HG03342 (cell line): ENCODE results near the gene HMG20A.

ENCODE experiments used
- ATAC-seq: cut with Tn5 transposase; IDR thresholded peaks from one replicate; pipeline ENCODE4 v1.9.1; 2021; ENCODE audit warnings: mild to moderate bottlenecking, moderate library complexity; ENCODE audit not compliant: unreplicated experiment

The HMG20A gene

DNA sequence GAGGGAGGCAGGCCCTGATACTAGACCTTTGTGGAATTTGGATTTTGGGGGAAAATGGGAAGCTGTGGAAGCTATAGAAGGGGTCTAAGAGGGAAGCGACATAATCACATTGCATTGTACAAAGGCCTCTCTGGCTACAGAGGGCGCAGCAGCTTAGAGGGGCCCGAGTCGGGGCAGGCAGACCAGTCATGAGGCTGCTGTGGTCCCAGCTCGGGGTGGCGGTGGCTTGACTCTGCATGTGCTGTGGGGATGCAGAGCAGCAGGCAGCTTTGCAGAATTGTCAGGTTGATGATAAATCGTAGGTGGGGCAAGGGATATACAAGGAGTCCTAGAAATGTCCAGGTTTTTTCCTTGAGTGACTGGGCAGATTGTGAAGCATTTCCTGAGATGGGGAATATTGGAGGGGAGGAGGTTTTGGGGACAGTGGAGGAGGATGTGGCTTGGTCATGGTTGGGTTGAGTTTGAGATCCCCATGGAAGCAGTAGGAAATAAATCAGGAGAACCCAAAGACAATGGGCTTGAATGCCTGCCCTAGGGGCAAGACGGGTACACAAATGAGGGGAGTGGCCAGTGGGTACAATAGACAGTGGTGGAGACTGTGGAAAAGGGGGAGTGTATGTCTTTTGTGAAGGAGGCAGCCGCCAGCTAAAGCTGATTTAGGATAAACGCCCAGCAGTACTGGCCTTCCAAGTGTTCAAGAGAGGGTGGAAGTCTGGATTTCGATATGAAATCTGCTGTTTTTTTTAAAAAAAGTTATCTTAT, 94.1 kb downstream of the HMG20A start:
- no peak for ATAC-seq

DNA sequence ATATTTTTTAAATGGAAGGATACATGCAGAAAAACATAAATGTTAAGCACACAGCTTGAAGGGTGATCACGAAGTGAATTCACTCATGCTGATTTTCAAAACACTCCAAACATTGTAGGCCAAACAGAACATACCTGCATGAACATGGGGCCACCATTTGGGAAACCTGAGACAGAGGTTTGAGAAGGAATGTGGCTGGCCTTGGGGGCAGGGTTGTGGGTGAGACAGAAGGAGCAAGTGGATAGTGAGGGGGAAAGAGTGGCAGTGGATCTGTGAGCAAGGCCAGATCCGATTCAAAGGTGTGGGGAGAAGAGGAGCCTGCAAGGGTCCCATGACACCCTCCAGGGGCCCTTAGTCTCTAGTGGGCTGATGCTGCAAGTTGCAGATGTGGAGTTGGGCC, 94.9 kb downstream of the HMG20A start:
- no peak for ATAC-seq

DNA sequence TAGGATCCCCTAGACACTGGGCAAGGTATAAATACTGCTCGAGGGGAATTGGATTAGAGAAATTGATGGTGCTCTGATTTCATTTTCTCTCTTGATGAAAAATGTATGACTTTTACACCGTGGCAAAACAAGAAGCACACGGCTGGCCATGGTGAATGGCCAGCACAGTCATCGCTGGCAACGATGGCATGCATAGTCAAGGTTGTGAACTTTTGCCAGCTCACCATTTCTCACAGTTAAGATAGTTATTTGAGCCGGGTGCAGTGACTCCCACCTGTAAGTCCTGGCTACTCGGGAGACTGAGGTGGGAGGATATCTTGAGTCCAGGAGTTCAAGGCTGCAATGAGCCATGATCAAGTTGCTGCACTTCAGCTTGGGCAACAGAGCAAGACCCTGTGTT, 95.4 kb downstream of the HMG20A start:
- ATAC-seq, result no peak

DNA sequence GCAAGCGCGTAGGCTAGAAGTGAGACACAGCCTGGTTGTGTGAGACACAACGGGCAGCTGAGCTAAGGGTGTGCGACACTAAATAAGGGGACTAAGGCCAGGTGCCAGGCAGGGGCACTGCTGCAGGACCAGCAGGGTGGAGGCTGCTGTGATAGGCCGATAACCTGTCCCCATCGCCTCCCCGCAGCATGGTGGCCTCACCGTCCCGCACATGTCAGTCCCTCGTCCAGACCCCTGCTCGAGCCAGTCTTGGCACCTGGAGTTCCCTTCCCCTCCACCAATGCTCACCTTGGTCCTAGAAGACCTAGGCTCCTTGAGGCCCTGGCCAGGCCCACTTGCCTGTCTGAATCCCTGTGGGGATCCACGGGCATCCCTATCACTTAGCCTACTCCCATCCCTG, 96.1 kb downstream of the HMG20A start:
- no peak for ATAC-seq

DNA sequence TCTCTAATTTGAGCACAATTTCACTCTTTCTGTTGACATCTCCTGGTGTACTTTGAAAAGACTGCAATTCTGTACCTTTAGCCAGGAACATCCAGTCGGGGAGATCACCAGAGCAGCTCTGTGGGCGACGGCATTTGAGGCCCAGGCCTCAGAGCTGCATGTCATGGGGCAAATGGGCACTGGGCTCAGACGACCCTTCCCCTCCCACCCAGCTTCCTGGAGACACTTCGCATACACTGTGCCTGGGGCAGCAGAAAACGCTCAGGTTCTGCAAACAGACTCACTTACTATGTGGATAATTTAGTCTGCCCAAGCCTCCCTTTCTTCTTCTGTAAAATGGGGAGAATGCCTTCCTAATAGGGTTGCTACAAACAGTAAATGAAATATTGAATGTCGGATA, 96.9 kb downstream of the HMG20A start:
- no peak for ATAC-seq

DNA sequence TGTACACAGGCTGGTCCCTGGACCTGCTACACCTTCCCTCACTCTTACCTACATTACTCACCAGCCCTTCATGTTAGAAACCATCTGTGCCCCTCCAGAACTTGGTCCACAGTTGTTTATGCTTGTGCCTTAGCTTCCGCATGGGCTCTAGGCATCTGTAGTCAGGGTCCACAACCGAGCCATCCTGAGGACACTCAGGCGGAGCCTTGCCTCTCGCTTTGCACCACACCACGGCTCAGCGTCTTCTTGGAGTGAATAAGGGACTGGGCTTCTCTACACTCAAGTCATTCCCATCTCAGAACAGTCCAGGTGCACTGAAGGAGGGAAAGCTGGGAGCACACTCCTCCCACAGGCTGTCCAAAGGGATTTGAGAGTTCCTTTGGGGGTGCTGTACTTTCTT, 97.8 kb downstream of the HMG20A start:
- ATAC-seq, result no peak

DNA sequence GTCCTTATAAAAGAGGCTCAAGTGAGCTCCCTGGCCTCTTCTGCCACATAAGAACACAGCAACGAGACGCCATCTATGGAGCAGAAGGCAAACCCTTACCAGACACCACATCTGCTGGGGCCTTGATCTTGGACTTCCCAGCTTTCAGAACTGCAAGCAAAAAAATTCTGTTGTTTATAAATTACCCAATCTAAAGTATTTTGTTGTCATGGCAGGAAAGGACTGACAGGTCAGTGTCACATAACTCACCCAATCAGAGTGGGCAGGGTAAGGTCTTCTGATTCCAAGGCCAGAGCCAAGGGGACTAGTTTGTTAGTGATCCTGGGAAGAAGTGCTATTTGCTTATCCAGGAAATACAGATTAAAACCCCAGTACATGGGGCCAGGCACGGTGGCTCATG, 98.9 kb downstream of the HMG20A start:
- ATAC-seq, result no peak

DNA sequence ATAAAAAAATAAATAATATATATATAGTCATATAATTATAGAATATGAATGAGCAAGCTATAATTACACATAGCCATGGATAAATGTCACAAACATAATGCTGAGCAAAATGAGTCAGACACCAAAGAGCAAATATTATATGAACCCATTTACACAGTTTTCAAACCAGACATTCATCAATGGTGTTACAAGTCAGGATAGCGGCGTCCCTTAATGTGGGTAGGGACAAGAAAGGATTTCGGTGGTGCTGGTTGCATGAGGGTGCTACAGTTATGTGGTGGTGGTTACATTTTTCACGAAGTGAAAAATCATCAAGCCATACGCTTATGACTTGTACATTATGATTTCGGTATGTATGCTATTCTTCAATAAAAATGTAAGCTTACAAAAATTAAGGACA, 100.5 kb downstream of the HMG20A start:
- no peak for ATAC-seq

DNA sequence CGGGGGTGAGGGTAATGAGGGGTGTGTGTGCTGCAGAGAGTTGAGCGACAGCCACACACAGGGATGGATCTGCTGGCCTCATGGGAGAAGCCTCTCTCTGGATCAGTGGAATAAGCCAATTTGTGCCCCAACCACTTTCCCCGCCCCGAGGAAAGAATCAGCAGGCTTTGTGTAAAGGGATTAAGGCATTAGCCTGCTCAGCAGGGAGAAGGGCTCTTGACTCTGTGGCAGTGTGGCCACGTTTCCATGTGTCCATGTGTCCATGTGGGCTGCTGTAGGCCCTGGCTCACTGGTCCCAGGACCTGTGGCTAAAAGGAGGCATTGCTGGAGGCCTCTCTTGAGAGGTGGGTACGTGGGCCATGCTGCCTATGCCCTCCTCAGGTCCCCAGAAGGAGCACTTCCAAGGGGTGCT, 104.7 kb downstream of the HMG20A start:
- no peak for ATAC-seq

DNA sequence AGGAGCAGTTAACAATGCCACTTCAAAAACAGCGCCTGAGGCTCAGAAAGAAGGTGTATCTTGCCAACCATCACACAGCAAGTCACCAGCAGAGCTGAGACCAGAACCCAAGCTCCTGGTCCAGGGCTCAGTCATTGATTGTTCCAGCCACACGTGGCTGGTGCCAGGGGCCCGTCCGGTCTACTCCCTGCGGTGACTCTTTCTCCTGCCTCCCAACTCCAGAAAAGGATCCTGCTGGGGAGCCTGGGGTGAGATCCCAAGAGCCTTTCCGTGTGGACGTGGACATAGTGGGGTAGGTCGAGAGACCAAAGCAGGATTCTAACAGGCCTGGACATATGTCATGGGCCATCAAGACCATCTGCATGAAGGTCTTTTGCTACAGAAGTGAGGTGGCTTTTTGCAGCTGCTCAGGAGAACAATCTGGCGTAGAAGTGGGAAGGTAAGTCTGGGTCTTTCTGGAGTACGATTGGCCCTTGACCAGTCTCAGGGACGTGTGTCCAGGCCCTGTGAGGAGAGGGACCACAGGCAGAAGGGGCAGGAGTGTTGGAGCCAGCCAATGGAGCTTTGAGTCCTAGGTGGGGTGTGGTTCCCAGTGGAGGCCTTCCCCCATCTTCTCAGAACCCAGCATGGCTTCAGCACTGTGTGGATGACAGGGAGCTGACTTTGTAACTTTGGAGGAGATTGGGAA, 105.4 kb downstream of the HMG20A start:
- ATAC-seq, result no peak

DNA sequence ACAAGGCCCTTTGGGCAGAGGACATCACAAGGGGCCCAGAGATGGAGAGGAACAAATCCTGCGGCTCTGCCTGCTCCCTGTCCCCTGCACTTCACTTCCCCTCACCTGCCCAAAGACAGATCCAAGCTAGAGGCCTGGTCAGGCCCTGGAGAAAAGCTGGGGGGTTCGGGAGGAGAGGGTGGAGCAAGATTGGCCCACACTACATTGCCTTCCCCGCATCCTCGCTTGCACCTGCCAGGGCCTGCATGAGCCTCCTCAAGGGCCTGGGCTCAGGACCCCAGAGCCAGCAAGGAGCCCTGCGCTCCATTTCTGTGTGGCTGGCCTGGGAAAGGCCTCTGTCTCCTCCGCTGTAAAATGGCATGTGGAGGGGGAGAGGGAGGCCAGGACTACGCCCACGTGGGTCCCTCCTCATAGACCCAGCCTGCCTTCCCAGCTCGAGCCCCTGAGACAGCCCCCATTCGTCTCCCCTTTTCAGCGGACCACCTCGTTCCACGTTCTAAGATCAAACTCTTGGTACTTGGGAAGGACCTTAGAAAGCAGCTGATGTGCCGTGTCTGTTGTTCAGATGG, 106.0 kb downstream of the HMG20A start:
- no peak for ATAC-seq

DNA sequence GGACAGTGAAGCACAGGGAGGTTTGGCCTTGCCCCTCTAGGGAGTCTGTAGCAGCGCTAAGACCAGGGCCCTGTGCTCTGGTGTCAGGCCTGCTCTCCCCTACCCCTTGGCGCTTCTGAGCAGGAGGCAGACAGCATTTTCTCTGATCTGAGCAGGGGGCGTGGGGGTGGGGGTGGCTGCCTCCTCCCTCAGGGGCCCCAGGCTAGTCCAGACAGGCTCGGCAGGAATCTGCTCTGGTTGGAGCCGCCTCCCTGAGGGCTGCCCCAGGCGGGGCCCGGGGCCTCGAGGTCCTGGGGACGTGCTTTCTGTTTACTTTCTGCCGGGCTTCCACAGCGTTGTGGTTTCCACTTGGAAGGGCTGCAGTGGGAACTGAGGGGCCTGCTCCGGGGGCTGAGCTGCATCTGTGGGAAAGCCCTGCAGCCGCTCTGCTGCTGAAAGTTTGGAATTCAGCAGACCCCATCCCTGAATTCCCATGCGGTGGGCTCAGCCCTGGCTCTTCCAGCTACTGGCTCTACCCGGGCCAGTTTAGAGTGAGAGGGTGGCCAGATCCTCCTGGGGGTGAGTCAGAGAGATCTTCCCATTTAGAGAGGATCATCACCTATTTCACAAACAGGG, 106.6 kb downstream of the HMG20A start:
- no peak for ATAC-seq

DNA sequence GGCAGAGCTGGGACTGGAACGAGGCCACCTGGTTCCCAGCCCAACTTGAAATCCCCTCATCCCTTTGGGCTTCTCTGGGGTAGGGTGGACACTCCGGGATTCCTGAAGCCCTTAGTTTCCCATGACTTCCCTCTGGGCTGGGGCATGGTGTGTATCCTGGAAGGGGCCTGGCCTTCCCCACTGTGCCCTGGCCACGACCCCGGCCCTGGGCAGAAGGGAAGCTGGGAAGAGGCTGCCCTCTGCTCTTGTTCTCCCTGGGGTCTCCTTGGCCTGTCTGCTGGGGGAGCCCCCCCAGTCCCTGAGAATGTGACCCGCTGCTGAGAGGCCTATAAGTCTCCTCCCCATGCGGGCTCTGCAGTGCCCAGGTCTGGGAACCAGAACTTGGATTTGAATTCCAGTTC, 107.1 kb downstream of the HMG20A start:
- ATAC-seq, result no peak

DNA sequence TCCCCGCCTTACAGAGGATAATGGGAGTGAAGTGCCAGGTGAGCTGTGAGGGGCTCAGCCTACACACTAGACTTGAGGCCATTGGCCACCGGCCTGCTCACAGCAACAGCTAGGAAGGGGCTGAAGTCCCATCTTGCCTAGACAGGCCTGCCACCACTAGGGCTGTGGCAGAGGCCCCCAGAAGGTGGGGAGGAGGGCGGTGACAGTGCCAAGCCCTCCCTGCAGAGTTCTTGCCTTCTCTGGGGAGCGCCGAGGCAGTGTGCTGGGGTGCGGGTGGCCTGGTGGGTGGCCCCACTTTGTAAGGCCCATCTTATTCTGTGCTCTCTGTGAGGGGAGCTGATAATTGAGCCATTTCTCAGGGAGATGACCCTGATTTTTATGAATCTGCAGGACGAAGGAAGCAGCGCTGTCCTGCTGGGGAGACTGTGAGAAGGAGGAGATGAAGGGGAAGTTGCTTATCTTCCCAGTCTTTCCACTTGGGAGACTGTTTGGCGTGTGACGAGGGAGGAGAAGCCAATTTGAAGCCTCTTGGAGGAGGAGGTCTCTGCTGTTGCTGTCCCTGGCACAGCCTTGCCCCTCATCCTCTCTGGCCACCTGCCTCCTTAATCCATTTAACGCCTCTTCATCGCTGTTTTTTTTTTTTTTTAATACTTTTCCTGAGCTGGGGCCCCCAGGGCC, 107.7 kb downstream of the HMG20A start:
- ATAC-seq, result no peak

DNA sequence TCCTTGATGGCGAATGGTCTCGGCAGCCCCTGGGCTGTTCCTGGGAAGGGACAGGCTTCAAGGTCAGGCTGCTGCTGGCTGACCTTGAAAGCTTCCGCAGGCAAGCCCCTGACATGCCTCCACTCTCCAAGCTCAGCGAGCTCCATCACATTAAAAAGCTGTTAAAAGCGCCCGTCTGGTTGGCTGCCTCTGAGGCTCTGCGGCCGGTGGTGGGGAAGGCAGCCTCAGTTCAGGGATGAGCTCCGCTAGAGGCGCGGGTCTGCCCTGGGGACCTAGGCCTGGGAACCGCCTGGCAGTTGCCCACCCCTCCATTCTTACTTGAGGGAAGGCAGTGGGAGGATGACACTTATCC, 108.3 kb downstream of the HMG20A start:
- no peak for ATAC-seq

DNA sequence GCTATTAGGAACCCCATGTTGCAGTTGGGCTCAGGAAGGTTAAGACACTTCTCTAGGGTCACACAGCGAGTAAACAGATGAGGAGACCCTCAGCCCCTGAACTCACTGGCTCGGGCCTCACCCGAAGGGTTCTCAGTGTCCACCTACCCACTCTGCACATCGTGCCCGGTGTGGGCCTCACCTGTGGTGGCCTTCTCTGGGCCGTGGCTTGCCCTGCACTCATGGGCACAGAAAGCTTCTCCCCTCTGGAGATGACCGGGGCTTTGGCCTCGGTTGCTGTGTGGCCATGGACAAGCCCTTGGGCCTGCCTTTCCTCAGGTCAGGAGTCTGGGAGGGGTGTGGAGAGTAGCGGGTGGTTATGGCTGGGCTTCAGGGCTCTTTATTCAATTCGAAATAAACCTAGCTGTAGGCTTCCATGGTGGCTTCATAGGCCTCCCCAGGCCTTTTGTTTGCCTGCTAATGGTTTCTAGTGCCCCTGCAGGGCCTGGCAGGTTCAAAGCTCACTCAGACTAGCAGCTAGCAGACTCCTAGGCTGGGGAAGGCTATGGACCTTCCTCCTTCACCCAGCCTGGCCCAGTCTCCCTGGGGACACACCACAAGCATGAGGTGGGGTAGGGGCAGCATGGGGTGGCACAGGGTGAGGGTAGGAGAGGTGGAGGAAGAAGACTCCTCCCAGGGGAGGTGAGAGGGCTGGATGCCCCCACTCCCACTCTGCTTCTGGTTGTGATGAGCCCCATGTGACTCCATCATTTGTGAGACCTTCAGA, 108.9 kb downstream of the HMG20A start:
- no peak for ATAC-seq

DNA sequence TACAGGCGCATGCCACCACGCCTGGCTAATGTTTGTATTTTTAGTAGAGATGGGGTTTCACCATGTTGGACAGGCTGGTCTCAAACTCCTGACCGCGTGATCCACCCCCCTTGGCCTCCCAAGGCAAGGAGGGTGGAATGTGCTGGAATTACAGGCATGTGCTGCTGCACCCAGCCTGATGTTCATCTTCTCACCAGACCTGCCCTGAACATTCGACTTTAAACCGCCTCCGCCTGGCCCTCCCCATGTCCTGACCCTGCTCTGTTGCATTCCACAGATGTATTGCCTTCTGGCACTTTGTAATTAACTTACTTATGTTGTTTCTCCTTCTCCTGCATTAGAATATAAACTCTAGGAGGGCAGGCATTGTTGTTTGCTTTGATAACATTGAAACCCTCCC, 109.9 kb downstream of the HMG20A start:
- no peak for ATAC-seq

DNA sequence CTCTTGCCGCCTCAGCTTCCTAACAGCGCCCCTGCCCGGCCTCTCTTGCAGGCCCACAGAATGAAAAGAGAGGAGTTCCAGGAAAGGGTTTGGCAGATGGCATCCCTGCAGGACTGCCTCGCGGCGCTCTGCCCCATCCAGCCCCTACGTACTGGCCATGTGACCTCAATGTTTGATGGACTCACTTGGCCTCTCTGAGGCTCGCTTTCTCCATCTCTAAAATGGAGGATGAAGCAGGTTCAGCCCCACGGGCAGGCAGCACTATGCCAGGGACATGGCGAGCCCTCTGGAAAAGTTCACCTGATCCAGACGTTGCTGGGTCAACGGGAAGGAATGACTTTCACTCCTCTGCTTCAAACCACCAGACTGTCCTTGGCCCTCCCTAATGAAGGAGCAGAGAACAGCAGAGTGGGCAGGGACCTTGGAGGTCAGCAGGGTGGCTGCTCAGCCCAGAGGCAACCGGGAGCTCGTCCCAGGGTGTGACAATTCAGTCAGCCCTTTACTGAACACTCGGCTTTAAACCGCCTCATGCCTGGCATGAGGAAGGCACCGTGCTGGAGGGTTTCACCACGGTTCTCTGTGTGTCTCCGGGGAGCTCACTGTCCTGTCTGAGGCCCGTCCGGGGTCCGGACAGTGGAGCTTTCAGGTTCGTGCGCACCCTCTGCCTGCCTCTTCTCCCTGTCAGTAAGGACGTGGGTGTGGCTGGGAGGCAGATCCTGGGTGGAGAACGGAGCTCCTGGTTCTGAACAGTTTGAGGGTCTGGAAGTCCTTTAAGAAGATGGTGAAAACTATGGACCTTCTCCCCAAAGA, 110.7 kb downstream of the HMG20A start:
- no peak for ATAC-seq

DNA sequence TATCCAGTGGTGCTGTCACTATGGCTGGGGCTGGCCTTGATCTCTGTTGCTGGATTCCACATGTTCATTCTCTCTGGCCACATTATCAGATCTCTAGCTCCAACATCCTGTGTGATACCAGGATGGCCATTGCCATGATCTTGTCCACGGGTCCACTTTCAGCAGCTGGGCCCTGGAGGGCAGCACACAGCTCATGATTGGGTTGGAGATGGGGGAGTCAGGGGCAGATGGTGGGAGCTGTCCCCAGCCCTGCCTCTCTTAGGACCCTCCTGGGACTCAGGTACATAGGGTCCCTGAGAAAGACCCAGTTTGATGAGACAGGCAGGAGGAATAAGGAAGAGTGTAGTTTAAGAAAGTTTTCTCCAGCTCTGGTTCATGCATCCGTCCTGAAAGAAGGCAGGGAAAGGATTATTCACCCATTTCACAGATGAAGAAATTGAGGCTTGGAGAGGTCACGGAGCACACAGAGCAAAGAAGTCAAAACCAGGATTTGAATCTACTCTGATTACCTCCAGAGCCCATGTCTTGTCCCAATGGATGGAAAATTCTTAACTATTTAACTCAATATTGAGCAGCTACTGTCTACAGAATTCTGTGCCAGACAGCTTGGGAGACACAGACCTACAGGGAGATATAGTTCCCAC, 111.5 kb downstream of the HMG20A start:
- ATAC-seq, result no peak
